Breast epithelium (tissue), 3 donors: ENCODE results near the gene CADM1.

ENCODE experiments used
- POLR2A ChIP-seq: fragments of 450-650 bp; IDR thresholded peaks from one replicate; pipeline ENCODE4 v1.6.1; 2016; ENCODE audit warnings: antibody characterized with exemption, mild to moderate bottlenecking, moderate library complexity
- POLR2AphosphoS5 ChIP-seq, 3 donors: sonication (generic); formaldehyde crosslinking; IDR thresholded peaks; one replicate each; pipeline ENCODE4 v1.6.1; 2017; ENCODE audit warnings: antibody characterized with exemption in 3 of 3
- TF ChIP-seq, protein P1 (sequence below), 3 donors: fragments of 450-650 bp; IDR thresholded peaks; one replicate each; pipeline ENCODE4 v1.5.1; 2016 to 2017; ENCODE audit warnings: antibody characterized with exemption in 3 of 3, mild to moderate bottlenecking in 3 of 3, moderate library complexity in 3 of 3

DNA sequence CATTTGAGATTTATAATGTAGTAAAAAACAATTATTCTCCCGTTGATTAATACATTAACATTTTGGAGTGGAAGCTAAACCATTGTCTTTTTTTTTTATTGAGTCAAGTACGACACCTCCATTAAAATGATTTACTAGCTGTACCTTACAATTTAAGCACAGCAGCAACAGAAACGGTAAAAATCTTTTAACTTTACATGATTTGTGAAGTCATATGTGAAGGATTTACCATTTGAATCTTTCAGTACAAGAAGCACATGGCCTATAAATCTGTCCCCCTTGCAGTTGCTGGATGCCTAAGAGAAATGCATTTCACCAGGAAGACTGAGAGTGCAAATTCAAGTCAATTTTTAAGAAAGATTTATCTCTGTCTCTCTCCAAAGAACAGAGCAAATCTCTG, 324.6 kb downstream of the CADM1 start:
- TF ChIP-seq POLR2AphosphoS5 (IDR thresholded peaks at IDR 0.05): no peak
- TF ChIP-seq, protein P1, sequence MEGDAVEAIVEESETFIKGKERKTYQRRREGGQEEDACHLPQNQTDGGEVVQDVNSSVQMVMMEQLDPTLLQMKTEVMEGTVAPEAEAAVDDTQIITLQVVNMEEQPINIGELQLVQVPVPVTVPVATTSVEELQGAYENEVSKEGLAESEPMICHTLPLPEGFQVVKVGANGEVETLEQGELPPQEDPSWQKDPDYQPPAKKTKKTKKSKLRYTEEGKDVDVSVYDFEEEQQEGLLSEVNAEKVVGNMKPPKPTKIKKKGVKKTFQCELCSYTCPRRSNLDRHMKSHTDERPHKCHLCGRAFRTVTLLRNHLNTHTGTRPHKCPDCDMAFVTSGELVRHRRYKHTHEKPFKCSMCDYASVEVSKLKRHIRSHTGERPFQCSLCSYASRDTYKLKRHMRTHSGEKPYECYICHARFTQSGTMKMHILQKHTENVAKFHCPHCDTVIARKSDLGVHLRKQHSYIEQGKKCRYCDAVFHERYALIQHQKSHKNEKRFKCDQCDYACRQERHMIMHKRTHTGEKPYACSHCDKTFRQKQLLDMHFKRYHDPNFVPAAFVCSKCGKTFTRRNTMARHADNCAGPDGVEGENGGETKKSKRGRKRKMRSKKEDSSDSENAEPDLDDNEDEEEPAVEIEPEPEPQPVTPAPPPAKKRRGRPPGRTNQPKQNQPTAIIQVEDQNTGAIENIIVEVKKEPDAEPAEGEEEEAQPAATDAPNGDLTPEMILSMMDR (IDR thresholded peaks at IDR 0.05): no peak
- no peak for TF ChIP-seq POLR2A
